GM11168 (cell line): ENCODE data around the gene PRDM16.

Experiments used
- in situ Hi-C: fragments of 300-500 bp; cut with MboI; formaldehyde crosslinking; loops from one replicate; pipeline ENCODE4 v1.12.0; 2022; ENCODE audit warnings: low sequenced_read_pairs; ENCODE audit not compliant: unreplicated experiment

The PRDM16 gene

GRCh38 chr1:3187415-3188149 lies 118.6 kb downstream of the PRDM16 start:
- in situ Hi-C loops, result no loop called here

- in situ Hi-C loops, result no loop called here
Observed at GRCh38 chr1:3188150-3188971, 119.4 kb downstream of the PRDM16 start.

DNA sequence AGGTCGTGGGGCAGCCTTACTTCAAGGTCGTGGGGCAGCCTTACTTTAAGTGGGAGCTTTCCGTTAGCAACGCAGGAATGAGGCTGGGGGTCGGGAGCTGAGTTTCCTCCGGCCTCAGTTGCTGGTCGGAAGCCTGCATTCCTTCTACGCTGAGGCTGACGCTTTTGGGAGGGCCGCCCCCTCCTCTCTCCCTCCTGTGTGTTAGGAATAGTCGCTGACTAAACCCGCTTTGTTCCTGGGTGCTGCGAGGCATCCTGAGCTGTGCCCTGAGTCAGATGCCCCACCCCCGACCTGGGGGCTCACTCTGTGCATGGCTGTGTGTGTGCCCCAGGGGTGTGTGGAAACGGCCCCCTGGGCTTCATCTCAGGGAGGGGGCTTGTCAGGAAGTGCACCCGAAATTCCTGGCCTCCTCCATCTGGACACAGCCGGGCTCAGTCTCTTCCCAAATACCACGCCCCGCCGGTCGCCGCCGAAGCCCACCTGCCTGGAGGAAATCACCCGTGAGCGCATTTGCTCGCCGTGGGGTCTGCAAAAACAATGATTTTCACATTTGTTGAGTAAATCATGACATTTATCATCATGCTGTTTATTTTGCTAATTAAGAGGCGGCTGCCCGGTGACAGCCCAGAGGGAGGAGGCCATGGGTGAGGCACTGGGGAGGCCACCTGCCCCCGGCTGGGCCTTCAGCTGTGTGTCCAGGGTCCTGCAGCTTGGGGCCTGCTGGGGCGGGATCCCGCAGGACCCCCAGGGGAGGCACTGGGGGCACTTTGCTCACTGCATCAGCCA lies 121.4 kb downstream of the PRDM16 start:
- in situ Hi-C loops, result no loop called here

GRCh38 chr1:3192361-3192760 lies 123.4 kb downstream of the PRDM16 start:
- in situ Hi-C loops, result no loop called here

GRCh38 chr1:3192825-3193224 lies 123.8 kb downstream of the PRDM16 start:
- in situ Hi-C loops, result no loop called here

DNA sequence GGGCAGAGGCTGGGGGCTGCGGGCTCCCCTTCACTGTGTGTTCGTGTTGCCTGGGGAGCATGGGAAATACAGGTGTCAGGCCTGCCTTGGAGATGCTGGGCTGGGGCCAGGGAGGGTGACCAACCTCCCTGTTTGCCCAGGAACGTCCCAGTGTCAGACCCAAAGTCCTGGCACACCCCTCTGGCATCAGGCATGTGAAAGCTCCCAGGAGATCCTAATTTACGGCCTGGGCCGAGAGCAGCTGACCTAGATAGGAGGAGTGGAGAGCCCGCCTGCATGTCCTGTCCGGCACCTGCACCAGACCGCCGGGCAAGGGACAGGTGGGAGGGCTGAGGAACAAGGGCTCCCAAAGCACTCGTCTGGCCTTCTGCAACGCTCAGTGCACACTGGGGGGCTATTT lies 124.8 kb downstream of the PRDM16 start:
- in situ Hi-C loops, result no loop called here

DNA sequence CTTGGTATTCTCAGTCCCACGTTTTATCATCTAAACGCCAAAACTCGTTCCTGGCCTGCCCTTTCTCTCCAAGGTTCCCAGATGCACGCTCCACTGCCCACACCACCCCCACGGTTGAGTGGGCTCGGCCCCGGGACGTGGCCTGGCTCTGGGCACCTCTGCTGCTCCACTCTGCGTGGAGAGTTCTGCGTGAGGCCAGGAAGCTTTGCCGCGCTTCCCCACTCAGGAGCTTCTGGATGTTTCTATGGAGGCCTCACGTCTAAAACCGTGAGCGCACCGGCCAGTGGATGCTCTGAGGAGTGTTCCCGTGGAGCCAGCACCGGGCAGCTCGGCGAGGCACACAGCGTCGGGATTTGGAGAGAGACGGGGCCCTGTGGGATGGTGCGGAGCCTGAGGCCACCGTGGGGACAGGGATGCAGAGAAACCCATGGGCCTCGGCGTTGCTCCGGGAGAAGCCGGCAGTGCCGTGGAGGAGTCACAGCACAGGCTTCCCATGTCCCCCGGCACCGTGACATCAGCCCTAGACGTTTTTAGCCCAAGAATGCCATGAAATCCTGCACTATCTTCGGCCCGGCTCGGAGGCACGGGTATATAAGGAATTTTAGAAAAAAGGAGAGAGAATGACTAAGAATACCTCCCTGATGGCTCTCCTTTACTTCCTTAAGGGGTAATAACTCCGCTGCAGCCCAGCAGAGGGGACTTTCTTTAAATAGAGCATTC lies 125.9 kb downstream of the PRDM16 start:
- in situ Hi-C loops, result no loop called here

DNA sequence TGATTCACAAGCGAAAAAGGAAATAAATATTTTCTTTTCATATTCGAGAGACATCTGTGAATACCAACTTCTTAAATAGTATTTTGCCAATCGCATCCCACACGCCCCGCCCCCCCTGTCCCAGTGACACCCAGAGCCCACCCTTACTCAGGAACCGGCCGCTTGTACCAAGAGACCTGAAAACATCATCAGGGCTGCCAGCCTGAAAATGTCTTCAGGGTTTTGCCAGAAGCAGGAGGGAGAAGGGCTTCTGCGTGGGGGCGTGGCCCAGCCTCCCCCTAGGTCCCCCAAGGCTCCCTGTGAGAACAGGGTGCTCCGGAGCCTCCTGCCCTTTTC lies 126.4 kb downstream of the PRDM16 start:
- in situ Hi-C loops, result no loop called here

DNA sequence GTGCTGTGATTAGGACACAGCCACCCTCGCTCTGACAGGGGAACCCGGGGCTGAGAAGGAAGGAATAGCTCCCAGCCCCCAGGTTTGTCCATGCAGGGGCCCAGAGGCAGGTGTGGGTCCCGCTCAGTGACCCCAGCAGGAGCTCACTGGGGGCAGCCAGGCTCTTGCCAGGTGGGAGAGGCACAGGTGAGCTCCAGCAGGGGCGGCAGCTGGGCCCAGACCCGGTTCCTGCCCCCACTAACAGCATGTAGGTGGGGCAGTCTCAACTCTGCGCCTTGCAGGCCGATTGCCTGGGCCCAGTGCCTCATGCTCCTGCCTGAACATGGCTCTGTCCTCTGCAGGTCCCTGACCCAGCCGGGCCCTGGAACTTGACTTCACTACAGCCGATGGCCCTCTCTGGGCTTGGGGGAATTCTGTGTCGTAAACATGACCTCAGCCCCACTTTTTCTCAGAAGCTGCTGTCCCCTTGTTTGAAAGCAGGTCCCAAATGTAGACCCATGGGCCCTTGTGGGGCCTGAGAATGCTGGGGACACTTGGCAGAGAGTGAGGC lies 127.0 kb downstream of the PRDM16 start:
- in situ Hi-C loops, result no loop called here

DNA sequence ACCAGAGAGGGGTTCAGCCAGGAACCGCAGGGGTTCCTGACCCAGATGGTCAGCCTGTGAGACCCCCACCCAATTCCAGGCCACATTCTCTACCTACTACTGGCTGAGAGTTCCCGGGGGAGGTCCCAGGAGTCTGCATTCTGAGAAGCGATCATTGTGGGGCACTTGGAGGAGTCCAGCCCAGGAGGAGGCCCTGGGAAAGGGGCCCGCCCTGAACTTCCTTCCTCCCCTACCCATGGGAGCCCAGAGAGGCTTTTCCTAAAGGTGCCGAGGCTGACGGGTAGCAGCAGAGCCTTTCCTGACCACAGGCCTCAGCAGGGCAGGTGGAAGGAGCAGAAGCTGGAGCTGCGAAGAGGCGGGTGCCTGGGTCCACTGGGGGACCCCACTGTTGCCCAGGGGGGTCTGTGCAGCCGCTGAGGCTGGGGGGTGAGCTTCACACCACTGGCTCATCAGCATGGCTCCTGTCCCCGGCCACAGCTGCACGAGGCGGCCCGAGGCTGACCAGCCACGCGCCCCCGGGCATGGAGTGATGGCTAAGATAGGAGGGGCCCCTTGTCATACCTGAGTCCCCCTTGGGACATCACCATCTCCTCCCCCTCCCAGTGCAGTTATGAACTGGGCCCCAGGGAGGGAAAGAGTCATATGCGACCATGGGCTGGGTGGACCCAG lies 127.7 kb downstream of the PRDM16 start:
- in situ Hi-C loops, result no loop called here

DNA sequence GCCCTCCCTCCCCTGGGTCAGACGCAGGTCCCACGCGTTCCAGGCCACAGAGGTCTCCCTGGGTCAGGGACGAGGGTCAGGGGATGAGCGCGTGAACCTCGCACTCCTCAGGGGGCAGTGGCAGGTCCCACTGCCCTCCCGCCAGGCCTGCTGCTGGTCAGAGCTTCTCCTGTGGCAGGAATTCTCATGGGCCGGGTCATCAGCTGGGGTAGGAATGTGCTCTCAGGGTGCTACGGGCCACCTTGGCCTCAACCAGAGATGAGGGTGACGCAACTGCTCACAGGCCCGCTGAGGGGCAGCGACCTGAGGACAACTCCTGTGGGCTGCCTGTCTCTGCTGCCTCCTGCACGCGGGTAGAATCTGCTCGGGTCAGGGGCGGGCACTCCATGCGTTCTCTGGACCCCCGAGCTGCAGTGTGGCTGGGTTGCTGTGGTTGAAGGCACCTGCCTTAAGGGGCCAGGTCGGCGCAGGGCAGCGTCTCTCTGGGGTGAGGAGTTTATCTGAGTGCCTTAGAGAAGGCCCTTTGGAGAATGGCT lies 128.8 kb downstream of the PRDM16 start:
- in situ Hi-C loops, result no loop called here

- in situ Hi-C loops, result no loop called here
Observed at GRCh38 chr1:3198371-3199271, 129.6 kb downstream of the PRDM16 start.

DNA sequence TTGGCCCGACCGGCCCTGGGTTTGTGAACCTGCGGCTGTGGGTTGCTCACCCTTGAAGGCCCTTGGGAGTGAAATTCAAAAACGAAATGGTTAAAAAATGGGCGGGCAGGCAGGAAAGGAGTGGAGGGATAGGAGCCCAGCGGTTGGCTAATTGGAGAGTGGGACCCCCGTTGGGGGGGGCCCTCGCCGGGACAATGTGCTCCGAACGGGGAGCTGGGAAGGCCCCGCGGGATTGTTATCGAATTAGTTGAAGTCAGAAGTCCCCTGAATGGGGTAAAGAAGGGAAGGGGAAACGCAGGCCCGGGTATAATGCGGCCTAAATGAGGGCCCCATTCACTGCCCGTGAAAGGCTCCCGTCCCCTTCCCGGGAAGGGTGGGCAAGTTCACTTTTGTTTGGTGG lies 135.7 kb downstream of the PRDM16 start:
- in situ Hi-C loops, result no loop called here

GRCh38 chr1:3205815-3206214 lies 136.8 kb downstream of the PRDM16 start:
- in situ Hi-C loops, result no loop called here

DNA sequence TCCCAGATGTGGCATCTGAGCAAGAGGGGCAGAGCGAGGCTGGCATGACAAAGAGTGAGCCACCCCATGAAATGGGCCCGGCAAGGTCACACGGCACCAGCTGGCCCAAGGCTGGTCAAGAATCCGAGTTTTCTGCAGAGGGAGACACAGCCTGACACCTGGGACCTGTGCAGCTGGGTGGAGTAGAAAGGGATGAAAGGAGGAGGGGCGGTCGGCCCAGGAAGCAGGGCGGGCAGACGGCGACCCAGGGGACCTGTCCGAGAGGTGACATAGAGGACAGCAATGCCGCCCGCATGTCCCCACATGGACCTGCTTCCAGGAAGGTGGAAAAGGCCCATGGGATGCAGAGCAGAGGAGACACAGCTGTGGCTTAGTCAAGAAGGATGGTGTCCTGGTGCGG lies 137.7 kb downstream of the PRDM16 start:
- in situ Hi-C loops, result no loop called here

- in situ Hi-C loops, result no loop called here
Observed at GRCh38 chr1:3207217-3207848, 138.3 kb downstream of the PRDM16 start.

DNA sequence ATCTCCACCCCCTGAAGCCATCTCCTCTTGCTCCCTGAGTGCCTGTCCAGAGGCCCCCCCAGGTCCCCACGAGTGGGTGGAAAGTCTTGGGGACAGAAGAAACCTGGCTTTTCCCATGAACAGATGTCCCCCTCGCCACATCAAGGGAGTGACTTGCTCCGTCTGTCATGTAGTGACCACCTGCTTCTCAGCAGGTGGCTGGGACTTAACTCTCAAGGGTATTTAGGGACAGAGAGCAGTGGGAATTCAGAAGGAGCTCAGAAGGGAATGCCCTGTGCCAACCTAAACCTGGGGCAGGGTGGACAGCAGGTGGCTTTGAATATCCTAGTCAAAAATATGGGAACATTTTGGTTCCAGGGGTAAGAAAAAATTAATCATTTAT lies 139.8 kb downstream of the PRDM16 start:
- in situ Hi-C loops, result no loop called here

DNA sequence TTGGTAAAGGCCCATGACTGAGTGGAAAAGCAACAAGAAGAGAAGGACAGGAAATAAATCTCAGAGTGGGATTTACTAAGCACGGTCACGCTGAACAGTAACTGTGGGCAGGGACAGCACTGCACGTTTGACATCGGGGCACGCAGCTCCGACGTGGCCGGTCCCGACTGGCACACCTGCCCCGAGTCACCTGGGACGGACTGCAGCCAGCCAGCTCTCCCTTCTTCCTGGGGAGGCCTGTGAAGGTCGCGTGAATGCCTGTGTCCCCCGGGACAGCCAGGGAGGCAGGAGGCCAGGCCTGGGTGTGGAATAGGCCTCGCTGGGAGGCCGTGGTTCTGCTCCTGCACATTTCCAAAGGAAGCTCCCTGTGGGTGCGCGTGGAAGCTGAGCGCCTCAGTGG lies 140.2 kb downstream of the PRDM16 start:
- in situ Hi-C loops, result no loop called here
